Caco-2 (cell line): ENCODE data around the gene CALML5. TPM values are rescaled to one million over a fixed set of nuclear protein-coding genes. Genes with fewer than 3 reads are reported as not detected.

Experiments used
- BruUV-seq: library from RNA; stranded (reverse); fragments of 400-500 nt; replicated peaks from 2 replicates; lab custom pipeline; 2021; lab: Mats Ljungman, UMichigan
- CTCF ChIA-PET: fragments of 300-600 bp; sonication (Branson Sonifier 250); formaldehyde crosslinking; loops from one replicate; lab custom pipeline; 2022; ENCODE audit warnings: antibody characterized with exemption; lab: Charles Lee
- POLR2A ChIA-PET: fragments of 300-600 bp; sonication (Branson Sonifier 250); formaldehyde crosslinking; loops from one replicate; lab custom pipeline; 2022; ENCODE audit warnings: antibody characterized with exemption; lab: Charles Lee
- DNase-seq, 2 experiments: peaks; one replicate each; pipeline versions ENCODE4 v3.0.0 to v3.0.0-alpha.2; 2020 to 2022
- H3K27me3 ChIP-seq: replicated peaks from 2 replicates; pipeline ENCODE4 v1.6.0; 2011; ENCODE audit warnings: low read length; ENCODE audit not compliant: control insufficient read depth, insufficient read depth
- H3K36me3 ChIP-seq: 2 replicates; pipeline ENCODE4 v1.5.1; 2011; ENCODE audit warnings: low read length; ENCODE audit not compliant: control insufficient read depth, insufficient read depth
- H3K4me1 ChIP-seq: fragments of 250-450 bp; sonication (Bioruptor Pico); 2 replicates; pipeline ENCODE4 v1.5.1; 2020; ENCODE audit warnings: mild to moderate bottlenecking
- H3K4me3 ChIP-seq: 2 replicates; pipeline ENCODE4 v1.5.1; 2011; ENCODE audit warnings: low read depth, mild to moderate bottlenecking, control low read depth, low read length
- H3K9me3 ChIP-seq: fragments of 250-450 bp; sonication (Bioruptor Pico); 2 replicates; pipeline ENCODE4 v1.5.1; 2020; ENCODE audit warnings: mild to moderate bottlenecking, moderate library complexity
- H3K27ac Mint-ChIP-seq: one replicate; pipeline ENCODE4 v1.8.0; 2022; ENCODE audit warnings: mixed read lengths; ENCODE audit not compliant: unreplicated experiment
- H3K27me3 Mint-ChIP-seq: one replicate; pipeline ENCODE4 v1.8.0; 2022; ENCODE audit warnings: mixed read lengths; ENCODE audit not compliant: insufficient read depth, unreplicated experiment
- H3K36me3 Mint-ChIP-seq: one replicate; pipeline ENCODE4 v1.8.0; 2022; ENCODE audit warnings: mild to moderate bottlenecking, mixed read lengths; ENCODE audit not compliant: insufficient read depth, unreplicated experiment
- H3K4me1 Mint-ChIP-seq: one replicate; pipeline ENCODE4 v1.8.0; 2022; ENCODE audit warnings: low read depth, mixed read lengths; ENCODE audit not compliant: unreplicated experiment
- H3K4me3 Mint-ChIP-seq: one replicate; pipeline ENCODE4 v1.8.0; 2022; ENCODE audit warnings: mild to moderate bottlenecking, moderate library complexity, mixed read lengths; ENCODE audit not compliant: unreplicated experiment
- H3K9me3 Mint-ChIP-seq: one replicate; pipeline ENCODE4 v1.8.0; 2022; ENCODE audit warnings: mixed read lengths; ENCODE audit not compliant: unreplicated experiment
- intact Hi-C: fragments of 100-400 bp; cut with micrococcal nuclease; formaldehyde crosslinking; loops from one replicate; pipeline ENCODE4 v1.10.0; 2022; ENCODE audit not compliant: unreplicated experiment
- total RNA-seq: library from RNA; stranded (reverse); gene quantifications from 2 replicates; pipeline ENCODE4 v1.2.3, GENCODE V29; 2022
- TF ChIP-seq, protein P1 (sequence below), 2 experiments: fragments of 200-600 bp in 1 of 2; IDR thresholded peaks; 1 replicate in 1 of 2; 2 replicates in 1 of 2; pipeline versions ENCODE4 v1.5.1 to v1.8.0; 2011 to 2022; ENCODE audit warnings: antibody characterized with exemption in 1 of 2, control low read depth in 1 of 2, inconsistent platforms in 1 of 2, low read depth in 1 of 2, low read length in 1 of 2, mild to moderate bottlenecking in 1 of 2, moderate library complexity in 1 of 2; ENCODE audit not compliant: insufficient read depth in 1 of 2, severe bottlenecking in 1 of 2, unreplicated experiment in 1 of 2

Gene CALML5
- total RNA-seq, 1 experiment from 2014 or later: not detected

DNA sequence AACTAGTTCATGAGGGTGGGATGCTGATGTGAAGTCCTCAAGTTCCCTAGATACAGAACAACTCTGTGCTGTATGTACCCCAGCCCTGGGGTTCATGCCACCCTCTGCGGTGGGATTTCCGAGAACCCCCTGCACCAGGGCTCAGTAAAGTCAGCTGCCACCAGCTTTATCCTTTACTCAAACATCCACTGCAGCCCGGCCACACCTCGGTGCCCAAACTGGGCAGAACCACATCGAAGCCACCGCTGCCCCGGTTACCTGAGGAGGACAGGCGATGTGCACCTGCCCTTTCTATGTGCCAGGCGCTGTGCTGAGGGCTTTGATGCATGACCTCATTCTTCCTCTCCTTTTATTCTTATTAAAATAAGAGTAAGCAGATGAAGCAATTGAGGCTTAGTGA is 9.9 kb upstream of the CALML5 start:
- no peaks in the 10 kb centered on the region for H3K36me3 Mint-ChIP-seq
- Histone ChIP-seq H3K4me3 (no peak overlapping the region), H3K9me3 (no peaks in the 10 kb centered on the region), H3K4me1 (peaks cover 46% of the 10 kb centered on the region), H3K36me3 (no peaks in the 10 kb centered on the region), H3K27me3 (no peaks in the 10 kb centered on the region)
- intact Hi-C loops: no loop called here
- H3K27me3 Mint-ChIP-seq: no peaks in the 10 kb centered on the region
- TF ChIP-seq, protein P1, sequence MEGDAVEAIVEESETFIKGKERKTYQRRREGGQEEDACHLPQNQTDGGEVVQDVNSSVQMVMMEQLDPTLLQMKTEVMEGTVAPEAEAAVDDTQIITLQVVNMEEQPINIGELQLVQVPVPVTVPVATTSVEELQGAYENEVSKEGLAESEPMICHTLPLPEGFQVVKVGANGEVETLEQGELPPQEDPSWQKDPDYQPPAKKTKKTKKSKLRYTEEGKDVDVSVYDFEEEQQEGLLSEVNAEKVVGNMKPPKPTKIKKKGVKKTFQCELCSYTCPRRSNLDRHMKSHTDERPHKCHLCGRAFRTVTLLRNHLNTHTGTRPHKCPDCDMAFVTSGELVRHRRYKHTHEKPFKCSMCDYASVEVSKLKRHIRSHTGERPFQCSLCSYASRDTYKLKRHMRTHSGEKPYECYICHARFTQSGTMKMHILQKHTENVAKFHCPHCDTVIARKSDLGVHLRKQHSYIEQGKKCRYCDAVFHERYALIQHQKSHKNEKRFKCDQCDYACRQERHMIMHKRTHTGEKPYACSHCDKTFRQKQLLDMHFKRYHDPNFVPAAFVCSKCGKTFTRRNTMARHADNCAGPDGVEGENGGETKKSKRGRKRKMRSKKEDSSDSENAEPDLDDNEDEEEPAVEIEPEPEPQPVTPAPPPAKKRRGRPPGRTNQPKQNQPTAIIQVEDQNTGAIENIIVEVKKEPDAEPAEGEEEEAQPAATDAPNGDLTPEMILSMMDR (IDR thresholded peaks at IDR 0.05; ENCODE audit: insufficient read depth in 1 of 2, low read depth in 1 of 2, low read length in 1 of 2, severe bottlenecking in 1 of 2, unreplicated experiment in 1 of 2): no peak
- no peak overlapping the region for H3K4me3 Mint-ChIP-seq
- POLR2A ChIA-PET: no interaction called here
- peak overlapping the region; percentile 1 for H3K27ac Mint-ChIP-seq
- no peak for DNase-seq
- H3K9me3 Mint-ChIP-seq: peaks cover 8% of the 10 kb centered on the region
- H3K4me1 Mint-ChIP-seq: peaks cover 46% of the 10 kb centered on the region
- BruUV-seq: no TSS peak
- CTCF ChIA-PET: no interaction called here

DNA sequence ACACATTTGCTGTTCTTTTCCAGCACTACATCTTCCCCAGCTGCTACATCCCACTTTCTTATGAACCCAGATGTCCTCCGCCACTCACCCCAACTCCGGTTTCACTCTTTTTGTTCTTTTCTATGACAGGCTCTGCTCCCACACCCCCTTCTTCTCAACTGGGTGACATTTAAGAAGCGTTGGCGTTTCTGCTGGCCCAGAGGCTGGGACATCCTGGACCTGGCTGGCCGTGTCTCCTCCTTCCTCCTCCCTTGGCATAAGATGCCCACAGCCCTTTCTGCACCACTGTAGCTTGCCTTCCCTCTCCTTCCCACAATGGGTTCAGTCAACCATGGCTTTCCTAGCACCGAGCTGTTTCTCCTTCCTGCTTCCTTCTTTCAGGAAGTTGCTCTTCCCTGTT is 9.4 kb upstream of the CALML5 start:
- DNase-seq: no peak
- intact Hi-C loops: no loop called here
- Histone ChIP-seq H3K4me1 (peaks cover 48% of the 10 kb centered on the region), H3K27me3 (no peaks in the 10 kb centered on the region), H3K9me3 (no peaks in the 10 kb centered on the region), H3K36me3 (no peaks in the 10 kb centered on the region), H3K4me3 (no peak overlapping the region)
- ChIA-PET POLR2A (no interaction called here), CTCF (no interaction called here)
- no TSS peak for BruUV-seq
- Mint-ChIP-seq H3K36me3 (no peaks in the 10 kb centered on the region), H3K9me3 (peaks cover 8% of the 10 kb centered on the region), H3K4me3 (no peak overlapping the region), H3K4me1 (peaks cover 51% of the 10 kb centered on the region), H3K27me3 (no peaks in the 10 kb centered on the region), H3K27ac (peak overlapping the region; percentile 1)
- TF ChIP-seq, protein P1 (IDR thresholded peaks at IDR 0.05; ENCODE audit: insufficient read depth in 1 of 2, low read depth in 1 of 2, low read length in 1 of 2, severe bottlenecking in 1 of 2, unreplicated experiment in 1 of 2): no peak

DNA sequence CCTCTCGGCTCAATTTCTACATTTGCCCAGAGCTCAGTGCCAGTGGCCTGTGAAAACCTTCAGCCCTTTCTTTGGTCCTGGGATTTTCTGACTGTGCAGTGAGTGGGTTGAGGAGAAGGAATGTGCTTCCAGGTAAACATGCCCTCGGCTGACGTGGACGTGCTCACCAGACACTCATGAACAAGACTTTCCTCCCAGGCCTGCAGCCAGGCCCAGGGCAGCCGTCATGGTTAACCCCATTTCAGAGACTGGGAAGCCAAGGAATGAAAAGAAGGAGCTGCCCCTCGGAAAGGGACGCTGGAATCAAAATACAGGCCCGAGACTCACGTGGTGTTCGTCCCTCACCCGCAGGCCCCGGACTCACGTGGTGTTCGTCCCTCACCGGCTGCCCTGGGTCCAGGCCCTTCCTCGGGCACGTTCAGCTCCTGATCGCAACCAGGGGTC is 8.8 kb upstream of the CALML5 start:
- DNase-seq: no peak
- CTCF ChIA-PET: no interaction called here
- Mint-ChIP-seq H3K9me3 (peaks cover 8% of the 10 kb centered on the region), H3K4me3 (no peak overlapping the region), H3K36me3 (peaks cover 6% of the 10 kb centered on the region), H3K4me1 (peaks cover 54% of the 10 kb centered on the region), H3K27me3 (no peaks in the 10 kb centered on the region), H3K27ac (no peak overlapping the region)
- Histone ChIP-seq H3K4me3 (no peak overlapping the region), H3K4me1 (peaks cover 53% of the 10 kb centered on the region), H3K36me3 (no peaks in the 10 kb centered on the region), H3K27me3 (no peaks in the 10 kb centered on the region), H3K9me3 (no peaks in the 10 kb centered on the region)
- intact Hi-C loops: no loop called here
- no TSS peak for BruUV-seq
- TF ChIP-seq, protein P1 (IDR thresholded peaks at IDR 0.05; ENCODE audit: insufficient read depth in 1 of 2, low read depth in 1 of 2, low read length in 1 of 2, severe bottlenecking in 1 of 2, unreplicated experiment in 1 of 2): no peak
- POLR2A ChIA-PET: no interaction called here
